Activated CD4-positive, alpha-beta T cell treated with anti-CD3 and anti-CD28 coated beads, Interleukin-2, Interleukin-4, amounts not matched to agents 100 ng/mL and 50 ng/mL, durations not matched to agents 16 hours and 8 hours (primary cell): ENCODE results near the gene LMF2.

Source experiments
- DNase-seq: peaks from one replicate; pipeline ENCODE4 v3.0.0-alpha.2; 2020; ENCODE audit warnings: low spot score

LMF2 gene

DNA sequence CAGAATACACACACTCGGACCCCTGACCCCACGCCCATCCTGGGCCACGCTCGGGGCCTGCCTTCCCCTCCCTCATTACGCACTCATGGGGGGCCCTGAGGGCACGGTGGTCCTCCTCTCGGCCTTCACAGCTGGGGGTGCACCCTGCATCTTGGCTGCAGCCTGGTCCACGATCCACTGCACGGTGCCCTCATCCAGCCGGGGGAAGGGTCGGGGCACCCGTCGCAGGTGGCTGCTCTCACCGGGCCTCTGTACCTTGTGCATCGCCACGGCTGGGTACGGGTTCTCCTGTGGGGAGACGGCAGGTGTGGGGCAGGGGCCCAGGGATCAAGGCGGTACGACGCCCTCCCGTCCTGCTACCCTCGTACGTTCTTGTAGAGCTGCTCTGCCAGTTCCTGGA lies 43.1 kb downstream of the LMF2 start:
- no peak for DNase-seq

DNA sequence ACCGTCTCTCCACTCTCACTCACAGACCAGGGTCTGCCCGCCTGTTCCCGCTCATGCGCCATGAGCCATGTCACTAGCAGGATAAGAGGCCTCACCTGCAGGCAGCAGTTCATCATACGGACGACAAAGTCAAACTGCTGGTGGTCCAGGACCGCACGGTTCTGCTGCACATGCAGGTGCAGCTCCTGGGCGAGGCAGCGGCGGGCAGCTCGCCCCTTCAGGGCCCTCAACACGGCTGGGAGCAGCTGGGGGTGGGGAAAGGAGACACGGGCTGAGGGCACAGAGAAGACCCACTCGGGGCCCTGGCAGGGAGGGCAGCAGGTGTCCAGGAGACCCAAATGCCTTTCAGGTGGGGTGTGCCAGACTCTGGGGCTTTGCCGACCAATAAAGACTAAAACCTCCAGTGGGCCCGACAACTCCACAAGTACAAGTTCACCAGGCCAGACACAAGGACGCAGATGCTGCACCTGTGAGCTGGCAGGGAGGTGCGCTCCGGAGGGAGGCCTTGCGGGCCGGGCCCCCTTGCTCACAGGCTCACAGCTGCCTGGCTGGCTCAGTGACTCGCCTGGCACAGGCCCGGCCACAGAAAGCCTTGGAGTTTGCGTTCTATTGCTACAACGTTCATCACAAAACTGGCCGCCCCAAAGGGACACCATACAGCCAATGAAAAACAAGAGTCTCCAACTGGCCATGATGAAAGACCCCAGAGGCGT lies 44.2 kb downstream of the LMF2 start:
- DNase-seq = no peak

DNA sequence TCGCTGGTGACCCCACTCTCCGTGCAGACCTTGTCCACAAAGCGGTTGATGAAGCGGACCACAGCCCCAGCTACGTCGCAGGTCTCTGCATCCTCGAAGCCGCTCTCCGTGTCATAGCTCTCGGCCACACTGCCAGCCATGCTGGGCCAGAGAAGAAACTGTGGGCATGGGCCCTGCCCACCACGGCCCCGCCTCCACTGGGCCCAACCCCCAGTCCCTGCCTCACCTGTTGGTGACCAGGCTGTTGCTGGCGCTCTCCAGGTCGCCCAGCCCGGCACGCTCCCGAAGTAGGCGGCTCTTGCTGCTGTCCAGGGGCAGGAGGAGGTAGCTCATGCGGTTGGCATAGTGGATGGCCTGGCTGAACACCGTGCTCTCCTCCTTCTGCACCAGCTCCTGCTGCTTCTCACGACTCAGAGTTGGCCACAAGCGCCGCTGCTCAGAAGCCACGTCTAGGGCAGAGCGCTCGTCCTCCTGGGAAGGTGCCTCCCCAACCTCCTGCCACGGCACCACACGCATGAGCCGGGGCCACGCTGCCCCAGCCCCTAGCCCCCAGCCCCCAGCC lies 45.4 kb downstream of the LMF2 start:
- DNase-seq = no peak

GRCh38 chr22:50461536-50461935 lies 46.0 kb downstream of the LMF2 start:
- DNase-seq = no peak

- DNase-seq = no peak
These were observed 46.6 kb downstream of the LMF2 start for GRCh38 chr22:50460938-50461337.

DNA sequence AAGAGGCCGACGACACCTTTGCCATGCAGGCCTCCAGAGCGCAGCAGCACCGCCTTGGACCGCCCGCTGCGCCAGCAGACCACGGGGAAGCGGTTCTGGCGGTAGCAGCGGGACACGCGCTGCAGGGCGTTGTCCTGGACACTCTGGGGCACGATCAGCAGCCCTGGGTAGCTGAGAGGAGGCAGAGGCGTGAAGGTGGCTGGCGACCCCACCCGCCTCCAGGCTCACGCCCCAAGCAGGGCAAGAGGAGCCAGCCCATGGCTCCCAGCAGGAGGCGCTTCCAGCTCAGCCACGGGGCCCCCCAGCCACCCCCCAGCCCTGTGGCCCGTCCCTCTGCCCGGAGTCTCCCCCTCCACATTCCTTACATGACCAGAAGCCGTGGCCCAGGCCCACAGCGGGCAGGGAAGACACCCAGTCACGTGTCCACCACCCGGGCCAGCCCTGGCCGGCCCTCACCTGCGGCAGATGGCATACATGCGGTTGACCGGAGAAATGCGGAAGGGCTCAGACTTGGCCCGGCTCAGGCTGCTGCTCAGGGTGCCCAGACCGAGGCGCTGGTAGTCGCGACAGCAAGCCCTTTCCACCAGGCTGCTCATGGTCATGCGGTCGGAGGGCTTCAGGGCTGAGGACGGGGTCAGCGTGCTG lies 47.9 kb downstream of the LMF2 start:
- no peak for DNase-seq

DNA sequence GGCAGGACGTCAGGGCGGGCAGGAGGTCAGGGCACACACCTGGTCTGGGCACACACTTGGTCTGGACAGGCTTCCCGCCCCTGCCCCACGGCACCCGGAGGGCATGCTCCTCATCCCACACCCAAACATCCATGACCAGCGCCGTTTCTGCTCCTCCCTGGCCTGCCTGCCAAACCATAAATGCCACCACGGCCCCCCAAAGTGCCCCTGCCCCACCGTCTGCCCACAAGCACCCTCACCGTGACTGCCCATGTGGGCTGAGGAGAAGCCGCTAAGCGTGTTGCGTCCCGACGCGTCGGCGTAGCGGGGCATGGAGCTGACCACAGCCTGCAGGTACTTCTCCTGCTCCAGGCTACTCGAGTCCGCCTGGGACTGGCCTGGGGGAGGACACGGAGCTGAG lies 48.5 kb downstream of the LMF2 start:
- DNase-seq = no peak

GRCh38 chr22:50456466-50457234 lies 50.9 kb downstream of the LMF2 start:
- DNase-seq = no peak

GRCh38 chr22:50456026-50456425 lies 51.5 kb downstream of the LMF2 start:
- no peak for DNase-seq

- no peak for DNase-seq
These were observed 52.3 kb downstream of the LMF2 start for GRCh38 chr22:50455201-50455600.

DNA sequence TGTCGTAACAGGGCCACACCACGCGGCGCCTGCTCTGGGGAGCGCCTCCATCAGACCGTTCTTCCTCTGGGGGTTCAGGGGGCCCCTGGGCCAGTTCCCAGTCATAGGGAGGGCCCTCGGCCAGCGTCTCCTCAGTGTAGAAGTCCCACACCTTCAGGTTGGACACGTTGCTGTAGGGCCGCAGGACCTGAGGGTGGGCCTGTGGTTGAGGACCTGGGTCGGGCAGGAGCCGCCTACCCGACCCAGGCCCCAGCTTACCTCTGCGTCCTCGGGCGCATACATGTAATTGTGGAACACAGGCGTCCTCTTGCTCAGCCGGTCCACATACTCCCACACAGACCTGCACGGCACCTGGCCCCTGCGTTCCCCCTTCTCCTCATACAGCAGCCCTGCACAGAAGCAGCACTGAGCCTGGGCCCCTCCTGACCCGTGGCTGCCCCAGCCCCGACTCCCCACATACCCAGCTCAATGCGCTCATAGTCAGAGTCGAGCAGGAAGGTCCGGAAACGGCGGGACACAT lies 52.9 kb downstream of the LMF2 start:
- no peak for DNase-seq
